ENCODE data around the gene ZKSCAN3.

ZKSCAN3 gene

DNA sequence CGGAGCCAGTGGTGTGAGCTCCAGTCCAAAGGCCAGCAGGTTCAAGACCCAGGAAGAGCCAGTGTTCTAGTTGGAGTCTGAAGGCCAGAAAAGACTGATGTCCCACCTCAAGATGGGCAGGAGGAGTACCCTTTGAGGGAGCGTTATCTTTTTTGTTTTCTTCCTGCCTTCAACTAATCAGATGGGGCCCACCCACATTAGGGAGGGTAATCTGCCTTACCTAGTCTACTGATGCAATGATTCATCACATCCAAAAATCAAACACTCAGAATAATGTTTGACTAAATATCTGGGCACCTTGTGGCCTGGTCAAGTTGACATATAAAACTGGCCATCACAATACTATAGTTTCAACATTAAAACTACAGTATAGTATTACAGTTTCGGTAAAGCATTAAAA lies 19.7 kb downstream of the ZKSCAN3 start:
- FAIRE-seq (no peak), DNase-seq (ENCODE audit: insufficient read length, low spot score) (no peak)
- no peak for TF ChIP-seq CTCF (IDR thresholded peaks at IDR 0.05; ENCODE audit: insufficient read depth, missing control alignments)

- TF ChIP-seq CTCF (IDR thresholded peaks at IDR 0.05; ENCODE audit: insufficient read depth, missing control alignments) = no peak
- FAIRE-seq (no peak), DNase-seq (ENCODE audit: insufficient read length, low spot score) (no peak)
Measured at GRCh38 chr6:28370440-28370839, 20.7 kb downstream of the ZKSCAN3 start.

DNA sequence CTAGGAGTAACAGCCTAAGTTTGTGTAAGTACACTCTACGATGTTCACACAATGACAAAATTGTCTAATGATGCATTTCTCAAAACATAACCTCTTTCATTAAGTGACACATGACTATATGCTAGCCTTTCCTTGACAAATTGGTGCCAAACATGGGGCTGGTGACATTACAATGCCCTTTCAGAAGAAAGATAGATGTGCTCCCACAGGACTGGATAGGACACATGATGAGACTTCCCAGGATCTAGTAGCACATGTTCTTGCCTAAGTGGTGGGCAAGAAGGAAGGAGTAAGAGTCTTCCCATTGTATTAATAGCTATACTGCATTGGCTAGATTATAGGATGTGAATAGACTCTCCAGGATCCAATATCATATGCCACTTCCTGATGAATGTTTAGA lies 21.5 kb downstream of the ZKSCAN3 start:
- FAIRE-seq = no peak
- TF ChIP-seq CTCF (IDR thresholded peaks at IDR 0.05; ENCODE audit: insufficient read depth, missing control alignments) = no peak
- DNase-seq (ENCODE audit: insufficient read length, low spot score) = no peak

DNA sequence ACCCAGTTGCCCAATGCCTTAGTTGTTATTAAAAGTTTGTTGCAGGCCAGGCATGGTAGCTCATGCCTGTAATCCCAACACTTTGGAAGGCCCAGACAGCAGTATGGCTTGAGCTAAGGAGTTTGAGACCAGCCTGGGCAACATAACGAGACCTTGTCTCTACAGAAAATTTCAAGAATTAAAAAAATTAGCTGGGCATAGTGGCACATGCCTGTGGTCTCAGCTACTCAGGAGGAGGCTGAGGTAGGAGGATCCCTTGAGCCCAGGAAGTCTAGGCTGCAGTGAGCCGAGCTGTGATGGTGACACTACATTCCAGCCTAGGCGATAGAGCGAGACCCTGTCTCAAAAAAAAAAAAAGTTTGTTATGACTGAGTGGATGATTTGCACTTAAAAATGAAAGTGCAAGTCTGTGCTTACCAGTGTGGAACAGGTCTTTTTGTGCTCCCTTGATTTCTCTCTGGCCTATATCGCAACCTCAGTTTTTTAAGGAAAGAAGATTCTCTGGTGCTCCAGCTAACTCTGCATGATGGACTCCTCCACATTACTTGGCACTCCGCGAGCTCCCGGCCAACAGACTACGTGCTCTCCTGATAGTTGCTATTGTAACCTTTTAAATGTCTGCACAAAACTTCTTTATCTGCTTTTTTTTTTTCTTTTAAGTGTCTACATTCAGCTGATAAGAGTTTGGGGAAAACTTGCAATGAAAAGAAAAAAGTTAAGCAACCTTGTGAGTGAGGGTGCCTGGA lies 22.1 kb downstream of the ZKSCAN3 start:
- TF ChIP-seq CTCF (IDR thresholded peaks at IDR 0.05; ENCODE audit: insufficient read depth, missing control alignments) = no peak
- DNase-seq (ENCODE audit: insufficient read length, low spot score) = no peak
- FAIRE-seq = no peak

GRCh38 chr6:28373925-28374324 lies 24.2 kb downstream of the ZKSCAN3 start:
- TF ChIP-seq CTCF (IDR thresholded peaks at IDR 0.05; ENCODE audit: insufficient read depth, missing control alignments) = no peak
- DNase-seq (ENCODE audit: insufficient read length, low spot score) (no peak), FAIRE-seq (no peak)

- FAIRE-seq = no peak
- TF ChIP-seq CTCF (IDR thresholded peaks at IDR 0.05; ENCODE audit: insufficient read depth, missing control alignments) = no peak
- DNase-seq (ENCODE audit: insufficient read length, low spot score) = no peak
Measured at GRCh38 chr6:28377879-28378278, 28.1 kb downstream of the ZKSCAN3 start.

DNA sequence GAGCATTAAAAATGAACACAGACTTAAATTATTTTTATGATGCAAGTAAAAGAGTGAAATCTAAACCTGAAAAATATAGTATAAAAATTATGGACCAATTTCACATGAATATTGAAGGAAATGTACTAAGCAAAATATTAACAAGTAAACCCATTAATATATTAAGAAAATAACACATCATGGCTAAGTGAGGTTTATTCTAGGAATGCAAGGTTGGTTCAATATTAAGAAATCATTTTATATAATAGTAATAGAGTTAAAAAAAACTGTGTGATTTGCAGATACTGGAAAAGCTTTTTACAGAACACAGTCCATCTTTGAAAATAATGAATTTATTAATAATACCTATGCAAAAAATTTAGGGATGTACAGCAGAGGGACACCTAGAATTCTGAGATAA lies 28.9 kb downstream of the ZKSCAN3 start:
- FAIRE-seq = no peak
- no peak for TF ChIP-seq CTCF (IDR thresholded peaks at IDR 0.05; ENCODE audit: insufficient read depth, missing control alignments)
- DNase-seq (ENCODE audit: insufficient read length, low spot score) = no peak
